ENCODE results near the gene CYP46A1. TPM values are rescaled to one million over a fixed set of nuclear protein-coding genes. Genes with fewer than 3 reads are reported as not detected.

CYP46A1 gene
- total RNA-seq, 1 experiment from 2014 or later: 0.30 TPM

- no peak for DNase-seq (ENCODE audit: unreplicated experiment)
- Mint-ChIP-seq H3K27ac (ENCODE audit: low read depth, unreplicated experiment) (no peak overlapping the region), H3K4me1 (ENCODE audit: insufficient read depth, unreplicated experiment) (no peaks in the 10 kb centered on the region), H3K36me3 (ENCODE audit: insufficient read depth, unreplicated experiment) (no peaks in the 10 kb centered on the region), H3K4me3 (ENCODE audit: unreplicated experiment) (no peak overlapping the region), H3K27me3 (ENCODE audit: insufficient read depth, unreplicated experiment) (no peaks in the 10 kb centered on the region), H3K9me3 (ENCODE audit: unreplicated experiment) (peaks cover 13% of the 10 kb centered on the region)
- ChIA-PET CTCF (interaction anchor here (0.6 to 2.4 kb wide), 2 partner anchors 14 to 409 kb away, joined by 6 to 10 read pairs; no protein-coding TSS in a partner anchor), POLR2A (interaction anchor here (1.5 kb wide), 1 partner anchor 32 kb away, joined by 3 read pairs; the partner anchor contains the start of gene CYP46A1)
- TF ChIP-seq CTCF (IDR thresholded peaks at IDR 0.05; ENCODE audit: unreplicated experiment): no peak
- no TSS peak for BruUV-seq (replicated peaks)
- intact Hi-C loops (cut with micrococcal nuclease): no loop called here
Observed at GRCh38 chr14:99716091-99716849, 32.2 kb downstream of the CYP46A1 start.

GRCh38 chr14:99716850-99717681 lies 33.0 kb downstream of the CYP46A1 start:
- no peak overlapping the region for H3K4me3 Mint-ChIP-seq (ENCODE audit: unreplicated experiment)
- no peak overlapping the region for H3K27ac Mint-ChIP-seq (ENCODE audit: low read depth, unreplicated experiment)
- no peaks in the 10 kb centered on the region for H3K36me3 Mint-ChIP-seq (ENCODE audit: insufficient read depth, unreplicated experiment)
- no peaks in the 10 kb centered on the region for H3K27me3 Mint-ChIP-seq (ENCODE audit: insufficient read depth, unreplicated experiment)
- no peak for DNase-seq (ENCODE audit: unreplicated experiment)
- peaks cover 10% of the 10 kb centered on the region for H3K9me3 Mint-ChIP-seq (ENCODE audit: unreplicated experiment)
- no TSS peak for BruUV-seq (replicated peaks)
- CTCF ChIA-PET: interaction anchor here (1.1 kb wide), 1 partner anchor 30 kb away, joined by 3 read pairs; no protein-coding TSS in a partner anchor
- POLR2A ChIA-PET: interaction anchor here (1.5 kb wide), 1 partner anchor 33 kb away, joined by 3 read pairs; the partner anchor contains the start of gene CYP46A1
- no peak for TF ChIP-seq CTCF (IDR thresholded peaks at IDR 0.05; ENCODE audit: unreplicated experiment)
- H3K4me1 Mint-ChIP-seq (ENCODE audit: insufficient read depth, unreplicated experiment): no peaks in the 10 kb centered on the region
- intact Hi-C loops (cut with micrococcal nuclease): no loop called here

- Mint-ChIP-seq H3K9me3 (ENCODE audit: unreplicated experiment) (peaks cover 4% of the 10 kb centered on the region), H3K27me3 (ENCODE audit: insufficient read depth, unreplicated experiment) (no peaks in the 10 kb centered on the region), H3K4me1 (ENCODE audit: insufficient read depth, unreplicated experiment) (no peaks in the 10 kb centered on the region), H3K36me3 (ENCODE audit: insufficient read depth, unreplicated experiment) (no peaks in the 10 kb centered on the region), H3K4me3 (ENCODE audit: unreplicated experiment) (no peak overlapping the region), H3K27ac (ENCODE audit: low read depth, unreplicated experiment) (no peak overlapping the region)
- intact Hi-C loops (cut with micrococcal nuclease): no loop called here
- ChIA-PET POLR2A (interaction anchor here (1.5 kb wide), 1 partner anchor 34 kb away, joined by 3 read pairs; the partner anchor contains the start of gene CYP46A1), CTCF (interaction anchor here (1.1 kb wide), 1 partner anchor 31 kb away, joined by 3 read pairs; no protein-coding TSS in a partner anchor)
- DNase-seq (ENCODE audit: unreplicated experiment): no peak
- TF ChIP-seq CTCF (IDR thresholded peaks at IDR 0.05; ENCODE audit: unreplicated experiment): no peak
- BruUV-seq (replicated peaks): no TSS peak
Observed at GRCh38 chr14:99717682-99718013, 33.5 kb downstream of the CYP46A1 start.

Data from MCF 10A (cell line).